Astrocyte of the cerebellum (primary cell): ENCODE results near the gene USP47.

Source experiments
- DNase-seq: peaks from one replicate; pipeline ENCODE4 v3.0.0-alpha.2; 2011; ENCODE audit warnings: low read depth
- H3K4me3 ChIP-seq: 2 replicates; pipeline ENCODE4 v1.5.1; 2011; ENCODE audit warnings: mild to moderate bottlenecking, low read depth, low read length, moderate library complexity
- CTCF ChIP-seq: IDR thresholded peaks from 2 replicates; pipeline ENCODE4 v1.5.1; 2012; ENCODE audit warnings: low read length, low read depth, moderate library complexity, mild to moderate bottlenecking; ENCODE audit errors: missing control alignments
- in situ Hi-C: cut with HindIII; loops from 2 replicates; pipeline ENCODE4 v1.10.0; 2017; ENCODE audit warnings: low sequenced_read_pairs

The USP47 gene

GRCh38 chr11:11988099-11988651 lies 146.4 kb downstream of the USP47 start:
- DNase-seq = no peak
- in situ Hi-C loops = no loop called here
- H3K4me3 ChIP-seq = no peak overlapping the region
- no peak for TF ChIP-seq CTCF

- H3K4me3 ChIP-seq = no peak overlapping the region
- no peak for DNase-seq
- peak; percentile 22 for TF ChIP-seq CTCF
- in situ Hi-C loops = no loop called here
Measured at GRCh38 chr11:11988681-11989261, 147.0 kb downstream of the USP47 start.

- in situ Hi-C loops = no loop called here
- TF ChIP-seq CTCF = no peak
- DNase-seq = no peak
- no peak overlapping the region for H3K4me3 ChIP-seq
Measured at GRCh38 chr11:11989774-11990744, 148.3 kb downstream of the USP47 start.

GRCh38 chr11:11992257-11993212 lies 150.8 kb downstream of the USP47 start:
- no peak for TF ChIP-seq CTCF
- DNase-seq = no peak
- in situ Hi-C loops = no loop called here
- H3K4me3 ChIP-seq = no peak overlapping the region

GRCh38 chr11:11993839-11994238 lies 152.1 kb downstream of the USP47 start:
- H3K4me3 ChIP-seq = no peak overlapping the region
- TF ChIP-seq CTCF = no peak
- in situ Hi-C loops = no loop called here
- DNase-seq = no peak

GRCh38 chr11:11995601-11996000 lies 153.8 kb downstream of the USP47 start:
- DNase-seq = no peak
- no peak overlapping the region for H3K4me3 ChIP-seq
- TF ChIP-seq CTCF = no peak
- in situ Hi-C loops = no loop called here
